Osteoblast (primary cell): ENCODE results near the gene TNPO3. TPM values are rescaled to one million over a fixed set of nuclear protein-coding genes. Genes with fewer than 3 reads are reported as not detected.

Experiments
- DNase-seq: peaks from one replicate; pipeline ENCODE4 v3.0.0; 2011; ENCODE audit warnings: low spot score, mixed read lengths; ENCODE audit not compliant: insufficient read length; ENCODE audit errors: missing footprints
- H2AFZ ChIP-seq: 2 replicates; pipeline ENCODE4 v1.6.0; 2011; ENCODE audit warnings: mild to moderate bottlenecking, low read length
- H3K27ac ChIP-seq: 2 replicates; pipeline ENCODE4 v1.5.1; 2011; ENCODE audit warnings: mild to moderate bottlenecking, low read depth, low read length, moderate library complexity
- H3K27me3 ChIP-seq: 2 replicates; pipeline ENCODE4 v1.6.0; 2012; ENCODE audit warnings: mild to moderate bottlenecking, control low read depth, inconsistent platforms, low read length, moderate library complexity; ENCODE audit not compliant: insufficient read depth
- H3K36me3 ChIP-seq: 2 replicates; pipeline ENCODE4 v1.5.1; 2011; ENCODE audit warnings: mild to moderate bottlenecking, low read length, control low read depth, moderate library complexity; ENCODE audit not compliant: insufficient read depth
- H3K4me1 ChIP-seq: 2 replicates; pipeline ENCODE4 v1.5.1; 2011; ENCODE audit warnings: mild to moderate bottlenecking, low read length, control low read depth, moderate library complexity; ENCODE audit not compliant: insufficient read depth
- H3K4me2 ChIP-seq: 2 replicates; pipeline ENCODE4 v1.6.0; 2011; ENCODE audit warnings: mild to moderate bottlenecking, low read length; ENCODE audit not compliant: insufficient read depth
- H3K4me3 ChIP-seq: fragments of 200-600 bp; sonication (generic); 3 replicates; pipeline ENCODE4 v1.5.1; 2012; ENCODE audit warnings: mild to moderate bottlenecking, low read length, inconsistent platforms; ENCODE audit not compliant: insufficient read depth
- H3K79me2 ChIP-seq: 2 replicates; pipeline ENCODE4 v1.6.0; 2012; ENCODE audit warnings: mild to moderate bottlenecking, low read length, control low read depth, inconsistent platforms; ENCODE audit not compliant: insufficient read depth
- H3K9me3 ChIP-seq: 2 replicates; pipeline ENCODE4 v1.5.1; 2011; ENCODE audit warnings: low read depth, low read length, control low read depth
- H4K20me1 ChIP-seq: 2 replicates; pipeline ENCODE4 v1.6.0; 2012; ENCODE audit warnings: mild to moderate bottlenecking, low read length, control low read depth; ENCODE audit not compliant: insufficient read depth
- total RNA-seq: library from RNA; depleted of rRNA; stranded (reverse); fragments of >200 nt; gene quantifications from 2 replicates; pipeline ENCODE4 v1.2.3, GENCODE V29; 2012
- TF ChIP-seq, protein P1 (sequence below): IDR thresholded peaks from 2 replicates; pipeline ENCODE4 v1.5.1; 2011; ENCODE audit warnings: mild to moderate bottlenecking, low read depth, low read length, moderate library complexity; ENCODE audit errors: extremely low read depth

TNPO3 gene
- total RNA-seq = 54.5 and 56.1 TPM in 2 replicates

DNA sequence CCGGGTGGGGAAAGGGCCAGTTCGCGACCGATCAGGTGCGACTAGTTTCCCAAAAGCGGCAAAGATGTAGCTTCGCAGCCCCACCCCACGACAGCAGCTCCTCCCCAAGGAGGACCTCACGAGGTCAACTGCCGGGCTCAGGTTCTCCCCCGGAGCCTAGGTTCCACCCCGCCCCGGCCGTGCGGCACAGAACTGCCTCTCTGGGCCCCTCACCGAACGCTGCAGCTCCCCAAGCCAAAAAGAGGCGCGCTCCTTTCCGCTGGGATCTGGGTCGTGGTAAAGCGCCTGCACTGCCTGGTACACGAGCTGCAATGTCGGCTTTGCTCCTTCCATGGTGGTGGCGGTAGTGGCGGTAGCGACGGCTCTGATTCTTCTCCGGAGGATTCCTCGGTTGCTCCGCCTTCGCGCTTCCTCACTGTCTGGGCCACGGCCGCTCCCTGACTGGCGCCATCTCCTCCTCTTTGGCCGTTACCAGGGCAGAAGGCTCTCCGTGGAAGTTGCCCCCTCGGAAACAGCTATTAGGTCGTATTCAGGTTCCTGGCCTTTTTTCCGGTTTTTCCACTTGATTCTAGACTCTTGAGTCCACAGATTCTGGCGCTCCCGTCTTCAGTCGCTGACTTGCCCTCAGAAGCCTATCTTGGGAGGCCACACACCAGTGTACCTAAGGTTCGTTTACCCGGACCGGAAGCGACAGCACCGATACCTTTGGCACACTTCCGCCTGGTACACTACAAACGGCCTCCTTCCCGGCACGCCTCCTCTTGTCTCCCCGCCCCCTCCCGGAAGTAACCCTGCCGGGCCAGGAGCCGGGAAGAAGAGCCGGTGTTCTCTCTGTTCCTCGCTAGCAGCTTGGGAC, at the start of gene TNPO3:
Gene TNPO3 (minus strand): TSS at position 674 of the 856 bp plus-strand sequence. CDS start 341 bp downstream, at position 333.
- Histone ChIP-seq H3K27ac (peak within 1 kb of the TSS; percentile 97), H2AFZ (peak within 1 kb of the TSS; percentile 99), H3K4me2 (peak within 1 kb of the TSS; percentile 97), H3K79me2 (peaks cover 48% of the 10 kb centered on the region), H4K20me1 (peaks cover 8% of the 10 kb centered on the region), H3K4me1 (peaks cover 19% of the 10 kb centered on the region), H3K4me3 (peak within 1 kb of the TSS; percentile 99), H3K9me3 (no peaks in the 10 kb centered on the region), H3K27me3 (peaks cover 9% of the 10 kb centered on the region), H3K36me3 (no peaks in the 10 kb centered on the region)
- TF ChIP-seq, protein P1, sequence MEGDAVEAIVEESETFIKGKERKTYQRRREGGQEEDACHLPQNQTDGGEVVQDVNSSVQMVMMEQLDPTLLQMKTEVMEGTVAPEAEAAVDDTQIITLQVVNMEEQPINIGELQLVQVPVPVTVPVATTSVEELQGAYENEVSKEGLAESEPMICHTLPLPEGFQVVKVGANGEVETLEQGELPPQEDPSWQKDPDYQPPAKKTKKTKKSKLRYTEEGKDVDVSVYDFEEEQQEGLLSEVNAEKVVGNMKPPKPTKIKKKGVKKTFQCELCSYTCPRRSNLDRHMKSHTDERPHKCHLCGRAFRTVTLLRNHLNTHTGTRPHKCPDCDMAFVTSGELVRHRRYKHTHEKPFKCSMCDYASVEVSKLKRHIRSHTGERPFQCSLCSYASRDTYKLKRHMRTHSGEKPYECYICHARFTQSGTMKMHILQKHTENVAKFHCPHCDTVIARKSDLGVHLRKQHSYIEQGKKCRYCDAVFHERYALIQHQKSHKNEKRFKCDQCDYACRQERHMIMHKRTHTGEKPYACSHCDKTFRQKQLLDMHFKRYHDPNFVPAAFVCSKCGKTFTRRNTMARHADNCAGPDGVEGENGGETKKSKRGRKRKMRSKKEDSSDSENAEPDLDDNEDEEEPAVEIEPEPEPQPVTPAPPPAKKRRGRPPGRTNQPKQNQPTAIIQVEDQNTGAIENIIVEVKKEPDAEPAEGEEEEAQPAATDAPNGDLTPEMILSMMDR = no peak
- DNase-seq = peak; percentile 93

DNA sequence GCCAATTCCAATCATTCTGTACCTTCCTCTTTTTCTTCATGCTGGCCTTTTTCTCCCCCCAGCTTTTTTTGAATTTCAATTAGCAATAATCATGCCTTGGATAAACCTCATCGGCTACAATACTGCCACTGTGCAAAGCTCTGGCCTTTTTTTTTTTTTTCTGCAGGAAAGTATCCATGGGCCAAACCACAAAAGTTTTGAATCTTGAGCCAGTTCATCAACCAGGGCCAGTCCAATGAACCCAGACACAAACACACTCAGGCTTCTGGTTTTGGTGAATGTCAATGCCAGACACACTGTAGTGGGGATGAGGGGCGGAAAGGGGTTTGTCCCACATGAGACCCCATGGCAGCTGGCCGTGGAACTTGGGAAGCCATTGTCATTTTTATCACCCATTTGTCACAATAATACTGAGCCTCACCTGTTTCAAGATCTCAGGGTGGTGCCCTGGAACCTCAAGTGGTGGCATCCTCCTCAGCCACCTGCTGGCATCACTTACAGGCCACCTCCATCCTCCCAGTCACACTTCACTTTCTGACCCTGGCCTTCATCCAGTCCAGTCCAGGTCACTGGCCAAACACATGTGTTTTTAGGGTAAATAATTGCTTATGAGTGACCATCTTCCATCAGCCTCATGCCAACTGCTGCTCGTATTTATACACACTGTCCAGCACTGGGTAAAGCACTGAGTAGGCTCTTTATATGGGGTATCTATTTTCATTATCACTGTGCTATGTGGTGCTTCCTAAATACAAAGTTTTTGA, 48.8 kb upstream of the TNPO3 start:
- no peaks in the 10 kb centered on the region for H3K9me3 ChIP-seq
- no peak overlapping the region for H3K27ac ChIP-seq
- H3K36me3 ChIP-seq = no peaks in the 10 kb centered on the region
- no peaks in the 10 kb centered on the region for H4K20me1 ChIP-seq
- H2AFZ ChIP-seq = no peak overlapping the region
- no peaks in the 10 kb centered on the region for H3K79me2 ChIP-seq
- peaks cover 3% of the 10 kb centered on the region for H3K27me3 ChIP-seq
- TF ChIP-seq, protein P1 = no peak
- no peaks in the 10 kb centered on the region for H3K4me1 ChIP-seq
- H3K4me3 ChIP-seq = no peak overlapping the region
- H3K4me2 ChIP-seq = no peak overlapping the region
- DNase-seq = no peak

DNA sequence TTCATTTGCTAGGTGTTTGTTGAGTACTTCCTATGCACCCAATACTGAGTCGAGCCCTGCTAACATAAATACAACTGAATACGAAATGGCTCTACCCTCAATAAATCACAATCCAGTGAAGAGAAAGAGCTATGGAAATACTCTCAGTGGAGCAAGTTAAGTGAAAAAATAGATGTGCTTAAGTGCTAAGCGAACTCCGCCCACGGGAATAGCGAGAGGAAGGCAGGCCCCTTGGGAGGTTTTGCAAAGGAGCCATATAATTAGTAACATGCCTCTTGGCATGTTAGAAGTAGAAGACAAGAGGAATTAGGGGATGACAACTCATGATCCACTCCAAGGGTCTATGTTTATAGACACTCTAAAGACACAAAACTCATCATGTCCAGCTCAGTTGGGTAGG, 46.8 kb upstream of the TNPO3 start:
- no peak overlapping the region for H2AFZ ChIP-seq

More for the DNA sequence above, 46.8 kb upstream of the TNPO3 start:
- H3K9me3 ChIP-seq = no peaks in the 10 kb centered on the region
- no peak overlapping the region for H3K4me2 ChIP-seq
- H3K4me1 ChIP-seq = no peaks in the 10 kb centered on the region
- H3K4me3 ChIP-seq = no peak overlapping the region
- TF ChIP-seq, protein P1 = no peak
- H3K36me3 ChIP-seq = no peaks in the 10 kb centered on the region
- no peak overlapping the region for H3K27ac ChIP-seq
- H3K79me2 ChIP-seq = no peaks in the 10 kb centered on the region
- peak; percentile 49 for DNase-seq
- H3K27me3 ChIP-seq = peaks cover 8% of the 10 kb centered on the region
- no peaks in the 10 kb centered on the region for H4K20me1 ChIP-seq
